Measurements from ENCODE around the gene SCN2A. TPM values are rescaled to one million over a fixed set of nuclear protein-coding genes. Genes with fewer than 3 reads are reported as not detected.

SCN2A gene
- total RNA-seq, 1 donor from 2014 or later: under 0.01 TPM

- Histone ChIP-seq H3K36me3 (ENCODE audit: control insufficient read depth, insufficient read depth, low read length) (no peaks in the 10 kb centered on the region), H3K4me3 (ENCODE audit: low read depth, low read length) (no peak overlapping the region), H3K27me3 (ENCODE audit: control insufficient read depth, insufficient read depth, low read length) (no peaks in the 10 kb centered on the region)
- TF ChIP-seq, protein P1, sequence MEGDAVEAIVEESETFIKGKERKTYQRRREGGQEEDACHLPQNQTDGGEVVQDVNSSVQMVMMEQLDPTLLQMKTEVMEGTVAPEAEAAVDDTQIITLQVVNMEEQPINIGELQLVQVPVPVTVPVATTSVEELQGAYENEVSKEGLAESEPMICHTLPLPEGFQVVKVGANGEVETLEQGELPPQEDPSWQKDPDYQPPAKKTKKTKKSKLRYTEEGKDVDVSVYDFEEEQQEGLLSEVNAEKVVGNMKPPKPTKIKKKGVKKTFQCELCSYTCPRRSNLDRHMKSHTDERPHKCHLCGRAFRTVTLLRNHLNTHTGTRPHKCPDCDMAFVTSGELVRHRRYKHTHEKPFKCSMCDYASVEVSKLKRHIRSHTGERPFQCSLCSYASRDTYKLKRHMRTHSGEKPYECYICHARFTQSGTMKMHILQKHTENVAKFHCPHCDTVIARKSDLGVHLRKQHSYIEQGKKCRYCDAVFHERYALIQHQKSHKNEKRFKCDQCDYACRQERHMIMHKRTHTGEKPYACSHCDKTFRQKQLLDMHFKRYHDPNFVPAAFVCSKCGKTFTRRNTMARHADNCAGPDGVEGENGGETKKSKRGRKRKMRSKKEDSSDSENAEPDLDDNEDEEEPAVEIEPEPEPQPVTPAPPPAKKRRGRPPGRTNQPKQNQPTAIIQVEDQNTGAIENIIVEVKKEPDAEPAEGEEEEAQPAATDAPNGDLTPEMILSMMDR (IDR thresholded peaks at IDR 0.05; ENCODE audit: insufficient read depth, low read length, severe bottlenecking): no peak
- FAIRE-seq: no peak
- DNase-seq (ENCODE audit: low read depth): no peak
Measured at GRCh38 chr2:165420231-165420630, 181.0 kb downstream of the SCN2A start.

DNA sequence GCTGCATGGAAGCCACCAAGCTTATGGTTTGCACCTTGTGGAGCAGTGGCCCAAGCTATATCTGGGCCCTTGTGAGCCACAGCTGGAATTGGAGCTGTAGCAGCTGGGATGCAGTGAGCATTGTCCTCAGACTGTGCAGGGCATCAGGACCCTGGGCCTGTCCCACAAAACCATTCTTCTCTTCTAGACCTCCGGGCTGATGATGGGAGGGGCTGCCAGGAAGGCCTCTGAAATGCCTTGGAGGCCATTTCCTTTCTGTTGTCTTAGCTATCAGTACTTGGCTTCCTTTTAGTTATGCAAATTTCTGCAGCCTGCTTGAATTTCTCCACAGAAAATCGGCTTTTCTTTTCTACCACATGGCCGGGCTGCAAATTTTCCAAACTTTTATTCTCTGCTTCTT is 183.9 kb downstream of the SCN2A start:
- no peaks in the 10 kb centered on the region for H3K27me3 ChIP-seq (ENCODE audit: control insufficient read depth, insufficient read depth, low read length)
- no peak overlapping the region for H3K4me3 ChIP-seq (ENCODE audit: low read depth, low read length)
- no peaks in the 10 kb centered on the region for H3K36me3 ChIP-seq (ENCODE audit: control insufficient read depth, insufficient read depth, low read length)
- TF ChIP-seq, protein P1 (IDR thresholded peaks at IDR 0.05; ENCODE audit: insufficient read depth, low read length, severe bottlenecking): no peak
- FAIRE-seq: peak; percentile 43
- DNase-seq (ENCODE audit: low read depth): no peak

DNA sequence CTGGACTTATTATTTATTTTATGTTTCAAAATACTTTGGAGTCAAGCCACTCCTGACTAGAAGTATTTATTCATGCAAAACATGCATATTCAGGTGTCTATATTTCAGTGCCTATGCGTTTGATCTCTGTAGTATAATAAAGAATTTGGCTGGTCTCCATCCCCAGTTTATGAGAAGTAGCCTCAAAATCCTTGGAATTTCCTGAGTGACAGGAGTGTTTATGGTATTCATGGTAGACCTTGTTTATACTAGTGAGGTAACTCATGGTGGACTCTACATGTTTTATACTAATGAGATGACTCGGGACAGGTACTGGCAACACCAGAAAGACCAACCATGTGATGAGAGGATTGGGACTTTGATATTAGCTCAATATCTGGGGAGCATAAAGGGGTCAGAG is 186.3 kb downstream of the SCN2A start:
- FAIRE-seq (no peak), DNase-seq (ENCODE audit: low read depth) (peak; percentile 33)
- Histone ChIP-seq H3K4me3 (ENCODE audit: low read depth, low read length) (no peak overlapping the region), H3K27me3 (ENCODE audit: control insufficient read depth, insufficient read depth, low read length) (no peaks in the 10 kb centered on the region), H3K36me3 (ENCODE audit: control insufficient read depth, insufficient read depth, low read length) (no peaks in the 10 kb centered on the region)
- TF ChIP-seq, protein P1 (IDR thresholded peaks at IDR 0.05; ENCODE audit: insufficient read depth, low read length, severe bottlenecking): no peak

DNA sequence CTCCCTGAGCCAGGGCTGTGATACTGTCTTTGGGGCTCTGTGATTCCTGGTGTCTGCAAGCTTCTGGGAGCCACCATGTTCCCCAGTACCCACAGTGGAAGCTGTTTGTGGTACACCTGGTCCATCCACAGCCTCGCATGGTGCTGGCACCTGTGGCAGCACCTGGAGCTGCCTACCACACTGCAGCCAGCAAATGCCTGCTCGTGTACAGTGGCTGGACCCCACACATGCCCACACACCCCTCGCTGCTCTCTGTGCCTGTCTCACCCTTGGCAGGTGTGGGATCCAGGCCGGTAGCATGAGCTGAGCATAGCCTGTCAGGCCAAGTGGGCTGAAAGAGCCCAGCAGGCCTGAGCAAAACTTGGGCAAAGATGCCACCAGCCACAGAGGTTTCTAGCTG is 188.5 kb downstream of the SCN2A start:
- Histone ChIP-seq H3K27me3 (ENCODE audit: control insufficient read depth, insufficient read depth, low read length) (no peaks in the 10 kb centered on the region), H3K36me3 (ENCODE audit: control insufficient read depth, insufficient read depth, low read length) (no peaks in the 10 kb centered on the region), H3K4me3 (ENCODE audit: low read depth, low read length) (no peak overlapping the region)
- DNase-seq (ENCODE audit: low read depth) (no peak), FAIRE-seq (no peak)
- TF ChIP-seq, protein P1 (IDR thresholded peaks at IDR 0.05; ENCODE audit: insufficient read depth, low read length, severe bottlenecking): no peak

- FAIRE-seq (no peak), DNase-seq (ENCODE audit: low read depth) (no peak)
- Histone ChIP-seq H3K4me3 (ENCODE audit: low read depth, low read length) (no peak overlapping the region), H3K36me3 (ENCODE audit: control insufficient read depth, insufficient read depth, low read length) (no peaks in the 10 kb centered on the region), H3K27me3 (ENCODE audit: control insufficient read depth, insufficient read depth, low read length) (no peaks in the 10 kb centered on the region)
- TF ChIP-seq, protein P1 (IDR thresholded peaks at IDR 0.05; ENCODE audit: insufficient read depth, low read length, severe bottlenecking): no peak
Measured at GRCh38 chr2:165428926-165429325, 189.7 kb downstream of the SCN2A start.

DNA sequence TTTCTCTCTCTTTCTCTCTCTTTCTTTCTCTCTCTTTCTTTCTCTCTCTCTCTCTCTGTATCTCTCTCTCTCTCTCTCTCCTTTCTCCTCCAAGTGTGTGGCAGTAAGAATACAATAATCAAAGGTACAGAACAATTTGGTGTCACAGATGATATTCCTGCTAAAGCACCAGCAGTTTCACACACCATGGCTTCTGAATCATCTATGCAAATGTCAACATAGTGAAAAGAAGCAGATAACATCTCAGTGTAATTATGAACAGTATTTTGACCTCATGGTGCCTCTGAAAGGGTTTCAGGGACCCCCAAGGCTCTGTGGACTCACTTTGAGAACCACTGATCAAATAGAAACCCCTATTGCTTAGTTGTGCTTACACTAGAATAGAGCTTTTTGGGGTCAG is 191.8 kb downstream of the SCN2A start:
- TF ChIP-seq, protein P1 (IDR thresholded peaks at IDR 0.05; ENCODE audit: insufficient read depth, low read length, severe bottlenecking): no peak
- no peak for DNase-seq (ENCODE audit: low read depth)
- no peak for FAIRE-seq
- no peak overlapping the region for H3K4me3 ChIP-seq (ENCODE audit: low read depth, low read length)
- no peaks in the 10 kb centered on the region for H3K27me3 ChIP-seq (ENCODE audit: control insufficient read depth, insufficient read depth, low read length)
- no peaks in the 10 kb centered on the region for H3K36me3 ChIP-seq (ENCODE audit: control insufficient read depth, insufficient read depth, low read length)

Data from bronchial epithelial cell (primary cell).